Measurements from ENCODE around the gene ZNF185. TPM values are rescaled to one million over a fixed set of nuclear protein-coding genes. Genes with fewer than 3 reads are reported as not detected.

ZNF185 gene
- total and polyA plus RNA-seq, 2 donors (not counting 3 experiments of a cell fraction or from before 2014, with no cell fraction given), result 18.7 to 31.6 TPM

DNA sequence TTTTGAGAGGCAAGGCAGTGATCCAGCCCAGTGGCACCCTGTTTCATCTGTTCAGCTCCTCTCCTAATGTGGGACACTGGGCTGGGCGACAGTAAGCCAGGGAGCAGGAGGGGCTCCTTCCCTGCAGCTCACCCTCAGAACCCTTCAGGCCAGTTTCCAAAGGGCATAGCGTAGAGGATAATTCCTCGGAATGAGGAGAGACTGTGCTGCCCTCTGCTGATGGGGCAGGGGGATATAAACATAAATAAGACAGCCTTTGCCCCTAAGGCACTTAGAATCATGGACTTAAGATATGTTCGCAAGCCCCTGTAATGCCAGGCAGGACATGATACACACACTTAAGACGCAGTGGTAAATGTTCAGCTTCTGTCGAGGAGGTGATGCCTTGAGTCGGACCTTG is 27.9 kb upstream of the ZNF185 start:
- intact Hi-C loops (cut with micrococcal nuclease), result no loop called here

More for the DNA sequence above, 27.9 kb upstream of the ZNF185 start:
- Histone ChIP-seq H3K9me3 (replicated peaks; ENCODE audit: control insufficient read depth, insufficient read depth, low read length) (no peaks in the 10 kb centered on the region), H3K27me3 (ENCODE audit: control insufficient read depth in 2 of 2, insufficient read depth in 2 of 2, low read length in 2 of 2) (no peaks in the 10 kb centered on the region), H3K4me2 (ENCODE audit: insufficient read depth, low read length) (no peak overlapping the region), H4K20me1 (replicated peaks; ENCODE audit: control insufficient read depth, extremely low read depth, insufficient read depth, low read length) (no peaks in the 10 kb centered on the region), H3K36me3 (ENCODE audit: control insufficient read depth in 2 of 2, extremely low read depth in 1 of 2, insufficient read depth in 2 of 2, low read length in 2 of 2) (peaks cover 3 to 12% of the 10 kb centered on the region in 2 experiments), H3K9ac (replicated peaks; ENCODE audit: extremely low read depth, insufficient read depth, low read length) (no peak overlapping the region), H3K4me1 (ENCODE audit: control insufficient read depth, extremely low read depth, insufficient read depth, low read length) (no peaks in the 10 kb centered on the region), H2AFZ (ENCODE audit: low read depth, low read length) (no peak overlapping the region), H3K9me1 (replicated peaks; ENCODE audit: control insufficient read depth, extremely low read depth, insufficient read depth, low read length) (no peaks in the 10 kb centered on the region), H3K79me2 (ENCODE audit: control insufficient read depth, insufficient read depth, low read length) (no peaks in the 10 kb centered on the region), H3K27ac (ENCODE audit: insufficient read depth, low read depth, low read length) (no peak overlapping the region), H3K4me3 (replicated peaks in 1 of 3; ENCODE audit: insufficient read depth in 1 of 3, low read depth in 1 of 3, low read length in 3 of 3) (no peak overlapping the region)
- dilution Hi-C loops (cut with MboI; ENCODE audit: extremely low pct_ligation_motif_present, low sequenced_read_pairs), result no loop called here
- BruUV-seq (replicated peaks), result no TSS peak
- peak; percentile 55 for FAIRE-seq
- CTCF ChIA-PET, result no interaction called here
- no peak for DNase-seq (ENCODE audit: low read depth, low spot score)
- POLR2A ChIA-PET, result no interaction called here
- TF ChIP-seq POLR2AphosphoS5 (IDR thresholded peaks at IDR 0.05; ENCODE audit: insufficient read depth, low read depth, low read length), result no peak
- TF ChIP-seq MYC (IDR thresholded peaks at IDR 0.05; ENCODE audit: low read depth, low read length), result no peak
- no peak for TF ChIP-seq FOS (IDR thresholded peaks at IDR 0.05; ENCODE audit: borderline replicate concordance, insufficient read depth, low read length)
- no peak for TF ChIP-seq POLR2A (IDR thresholded peaks at IDR 0.05; ENCODE audit: low read depth, low read length)
- TF ChIP-seq, protein P1, sequence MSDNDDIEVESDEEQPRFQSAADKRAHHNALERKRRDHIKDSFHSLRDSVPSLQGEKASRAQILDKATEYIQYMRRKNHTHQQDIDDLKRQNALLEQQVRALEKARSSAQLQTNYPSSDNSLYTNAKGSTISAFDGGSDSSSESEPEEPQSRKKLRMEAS (IDR thresholded peaks at IDR 0.05; ENCODE audit: insufficient read depth, insufficient read length), result no peak
- no peak for TF ChIP-seq GATA2 (IDR thresholded peaks at IDR 0.05; ENCODE audit: insufficient read depth, insufficient read length, low read depth, low read length)
- no peak for TF ChIP-seq JUN (IDR thresholded peaks at IDR 0.05; ENCODE audit: borderline replicate concordance, insufficient read depth, insufficient read length, low read depth)
- TF ChIP-seq, protein P2, sequence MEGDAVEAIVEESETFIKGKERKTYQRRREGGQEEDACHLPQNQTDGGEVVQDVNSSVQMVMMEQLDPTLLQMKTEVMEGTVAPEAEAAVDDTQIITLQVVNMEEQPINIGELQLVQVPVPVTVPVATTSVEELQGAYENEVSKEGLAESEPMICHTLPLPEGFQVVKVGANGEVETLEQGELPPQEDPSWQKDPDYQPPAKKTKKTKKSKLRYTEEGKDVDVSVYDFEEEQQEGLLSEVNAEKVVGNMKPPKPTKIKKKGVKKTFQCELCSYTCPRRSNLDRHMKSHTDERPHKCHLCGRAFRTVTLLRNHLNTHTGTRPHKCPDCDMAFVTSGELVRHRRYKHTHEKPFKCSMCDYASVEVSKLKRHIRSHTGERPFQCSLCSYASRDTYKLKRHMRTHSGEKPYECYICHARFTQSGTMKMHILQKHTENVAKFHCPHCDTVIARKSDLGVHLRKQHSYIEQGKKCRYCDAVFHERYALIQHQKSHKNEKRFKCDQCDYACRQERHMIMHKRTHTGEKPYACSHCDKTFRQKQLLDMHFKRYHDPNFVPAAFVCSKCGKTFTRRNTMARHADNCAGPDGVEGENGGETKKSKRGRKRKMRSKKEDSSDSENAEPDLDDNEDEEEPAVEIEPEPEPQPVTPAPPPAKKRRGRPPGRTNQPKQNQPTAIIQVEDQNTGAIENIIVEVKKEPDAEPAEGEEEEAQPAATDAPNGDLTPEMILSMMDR (IDR thresholded peaks at IDR 0.05; ENCODE audit: extremely low read depth in 1 of 2, insufficient read depth in 1 of 2, low read depth in 1 of 2, low read length in 2 of 2), result no peak
- TF ChIP-seq EZH2 (IDR thresholded peaks at IDR 0.05; ENCODE audit: borderline replicate concordance, low read depth, low read length, severe bottlenecking), result no peak

Data from endothelial cell of umbilical vein (primary cell).